Activated naive CD8-positive, alpha-beta T cell (primary cell): ENCODE data around the gene LRRC75A.

Source experiments
- H3K27ac Mint-ChIP-seq: one replicate; pipeline ENCODE4 v1.8.0; 2021; ENCODE audit warnings: mixed read lengths
- H3K27me3 Mint-ChIP-seq: one replicate; pipeline ENCODE4 v1.8.0; 2021; ENCODE audit warnings: mixed read lengths
- H3K36me3 Mint-ChIP-seq: one replicate; pipeline ENCODE4 v1.8.0; 2021; ENCODE audit warnings: mixed read lengths
- H3K4me1 Mint-ChIP-seq: one replicate; pipeline ENCODE4 v1.8.0; 2021; ENCODE audit warnings: low read depth, mixed read lengths
- H3K4me3 Mint-ChIP-seq: one replicate; pipeline ENCODE4 v1.8.0; 2021; ENCODE audit warnings: mild to moderate bottlenecking, mixed read lengths
- H3K9me3 Mint-ChIP-seq: one replicate; pipeline ENCODE4 v1.8.0; 2021; ENCODE audit warnings: low read depth, mixed read lengths

The LRRC75A gene

DNA sequence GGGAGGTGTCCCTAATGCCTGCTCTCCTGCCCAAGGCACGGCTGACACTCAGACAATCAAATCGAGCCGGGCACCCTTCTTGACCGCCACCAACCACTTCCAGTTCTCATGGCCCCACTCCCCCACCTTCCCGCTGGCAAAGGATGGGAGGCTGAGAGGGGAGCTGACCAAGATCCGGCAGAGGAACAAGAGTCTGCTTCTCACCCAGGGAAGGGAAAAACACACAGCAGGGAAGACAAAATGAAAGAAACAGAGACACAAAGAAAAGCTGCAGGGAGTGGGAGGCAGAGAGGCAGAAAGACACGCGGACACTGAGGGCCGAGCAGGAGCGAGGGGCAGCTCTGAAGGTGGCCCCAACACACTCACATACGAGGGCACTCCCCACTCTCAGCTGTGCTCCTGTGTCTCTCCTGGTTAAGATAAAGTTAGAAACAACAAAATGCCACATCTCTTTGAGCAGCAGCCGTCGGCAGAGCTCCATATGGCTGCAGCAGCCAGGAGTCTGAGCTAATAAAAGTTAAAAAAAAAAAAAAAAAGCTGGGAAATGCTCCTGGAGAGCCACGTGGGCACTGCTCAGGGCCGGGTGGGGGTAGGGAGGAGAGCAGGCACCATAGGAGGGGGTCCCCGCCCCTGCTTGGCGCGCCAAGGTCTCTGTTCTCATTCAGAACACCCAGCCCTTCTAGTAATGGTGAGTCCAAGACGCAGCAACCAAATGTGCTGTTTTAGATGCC, 7.4 kb downstream of the LRRC75A start:
- Mint-ChIP-seq H3K27me3 (no peaks in the 10 kb centered on the region), H3K36me3 (no peaks in the 10 kb centered on the region), H3K4me1 (no peaks in the 10 kb centered on the region), H3K4me3 (no peak overlapping the region), H3K27ac (no peak overlapping the region), H3K9me3 (no peaks in the 10 kb centered on the region)

DNA sequence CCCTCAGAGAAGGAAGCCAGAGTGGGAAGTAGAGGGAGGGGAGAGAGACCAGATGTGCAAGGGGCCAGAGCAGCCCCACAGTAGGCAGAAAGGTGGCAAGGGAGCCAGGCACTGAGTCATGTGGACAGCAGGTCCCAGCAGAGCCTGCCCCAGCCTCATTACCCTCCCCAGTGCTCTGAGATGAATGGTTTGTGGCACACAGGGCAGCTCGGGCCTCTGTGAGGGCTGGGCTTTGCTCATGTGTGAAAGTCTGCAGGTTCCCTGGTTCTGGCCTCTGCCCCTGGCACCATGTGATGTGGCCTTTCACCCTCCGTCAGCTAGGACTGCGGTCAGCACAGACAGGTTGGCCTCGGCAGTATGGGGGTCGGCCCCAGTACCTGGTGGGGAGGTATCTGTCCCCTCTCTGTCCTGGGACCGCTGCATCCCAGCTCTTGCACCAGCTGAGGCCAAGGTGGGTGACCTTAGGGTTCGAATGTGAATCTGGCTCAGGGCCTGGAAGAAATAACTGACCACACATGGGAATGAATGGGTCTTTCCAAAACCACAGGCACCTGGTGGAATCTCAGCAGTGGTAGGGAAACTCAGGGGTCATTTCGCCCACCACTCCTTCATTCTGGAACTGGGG, 8.9 kb downstream of the LRRC75A start:
- Mint-ChIP-seq H3K27ac (no peak overlapping the region), H3K4me1 (no peaks in the 10 kb centered on the region), H3K4me3 (no peak overlapping the region), H3K27me3 (no peaks in the 10 kb centered on the region), H3K36me3 (no peaks in the 10 kb centered on the region), H3K9me3 (no peaks in the 10 kb centered on the region)

DNA sequence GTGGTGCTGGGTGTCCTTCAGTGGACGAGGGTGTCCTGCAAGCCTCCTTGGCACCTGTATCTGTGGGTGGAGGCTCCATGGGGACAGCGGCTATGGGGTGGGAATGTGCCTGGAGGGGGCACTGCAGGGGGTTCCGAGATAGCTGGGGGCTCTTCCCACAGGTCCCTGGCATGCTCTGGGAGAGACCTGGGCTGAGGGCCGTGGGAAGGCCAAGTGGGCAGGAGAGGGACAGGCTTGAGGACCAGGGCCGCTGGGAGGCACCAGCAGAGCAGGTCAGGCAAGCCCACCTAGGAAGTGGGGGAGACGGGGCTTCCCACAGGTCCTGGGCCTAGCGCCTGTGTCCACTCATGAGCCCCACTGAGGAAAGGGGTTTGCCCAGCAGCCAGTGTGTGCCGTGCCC, 9.7 kb downstream of the LRRC75A start:
- H3K36me3 Mint-ChIP-seq = no peaks in the 10 kb centered on the region
- no peak overlapping the region for H3K27ac Mint-ChIP-seq
- no peak overlapping the region for H3K4me3 Mint-ChIP-seq
- no peaks in the 10 kb centered on the region for H3K9me3 Mint-ChIP-seq
- H3K27me3 Mint-ChIP-seq = no peaks in the 10 kb centered on the region
- H3K4me1 Mint-ChIP-seq = no peaks in the 10 kb centered on the region

DNA sequence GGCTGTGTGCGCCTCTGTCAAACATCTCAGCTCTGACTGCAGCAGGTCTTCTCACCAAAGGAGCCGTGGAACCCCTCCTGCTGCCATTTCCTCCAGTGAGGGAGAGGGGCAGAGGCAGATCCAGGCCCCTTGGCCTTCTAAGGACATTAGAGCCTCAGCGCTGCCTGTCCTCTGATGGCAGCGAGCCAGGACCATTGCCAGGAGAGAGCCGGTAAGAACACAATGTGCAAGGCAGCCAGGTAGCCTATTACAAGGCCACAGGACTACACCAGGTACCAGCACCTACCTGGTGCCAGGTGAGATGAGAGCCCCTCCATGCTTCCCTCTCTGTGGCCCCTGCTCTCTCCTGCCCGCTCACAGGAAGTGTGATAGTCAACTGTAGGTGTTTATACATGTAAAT, 11.0 kb downstream of the LRRC75A start:
- H3K27ac Mint-ChIP-seq = no peak overlapping the region

DNA sequence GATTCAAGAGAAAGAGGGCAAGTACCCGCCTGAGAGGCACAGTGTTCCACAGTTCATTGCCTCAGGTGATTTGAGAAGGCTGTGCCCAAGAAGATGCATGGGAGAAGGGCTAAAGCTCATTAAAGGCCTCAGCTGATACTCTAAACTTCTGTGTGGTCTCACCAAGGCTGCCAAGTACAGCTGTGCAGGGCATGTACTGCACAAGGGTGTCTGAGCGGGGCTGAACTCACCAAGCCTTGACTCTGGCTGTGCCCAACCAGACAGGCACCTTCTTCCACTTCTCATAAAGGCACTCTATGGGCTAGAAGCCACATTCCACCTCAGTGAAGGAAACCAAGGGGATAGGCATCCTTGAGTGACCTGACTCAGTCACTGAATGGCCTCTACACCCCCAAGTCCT, 12.7 kb downstream of the LRRC75A start:
- no peak overlapping the region for H3K27ac Mint-ChIP-seq
- no peak overlapping the region for H3K4me3 Mint-ChIP-seq
- no peaks in the 10 kb centered on the region for H3K4me1 Mint-ChIP-seq
- H3K9me3 Mint-ChIP-seq = no peaks in the 10 kb centered on the region
- no peaks in the 10 kb centered on the region for H3K36me3 Mint-ChIP-seq
- H3K27me3 Mint-ChIP-seq = no peaks in the 10 kb centered on the region

More for the DNA sequence above, 11.0 kb downstream of the LRRC75A start:
- no peaks in the 10 kb centered on the region for H3K36me3 Mint-ChIP-seq
- no peak overlapping the region for H3K4me3 Mint-ChIP-seq
- no peaks in the 10 kb centered on the region for H3K9me3 Mint-ChIP-seq
- H3K27me3 Mint-ChIP-seq = no peaks in the 10 kb centered on the region
- H3K4me1 Mint-ChIP-seq = no peaks in the 10 kb centered on the region

DNA sequence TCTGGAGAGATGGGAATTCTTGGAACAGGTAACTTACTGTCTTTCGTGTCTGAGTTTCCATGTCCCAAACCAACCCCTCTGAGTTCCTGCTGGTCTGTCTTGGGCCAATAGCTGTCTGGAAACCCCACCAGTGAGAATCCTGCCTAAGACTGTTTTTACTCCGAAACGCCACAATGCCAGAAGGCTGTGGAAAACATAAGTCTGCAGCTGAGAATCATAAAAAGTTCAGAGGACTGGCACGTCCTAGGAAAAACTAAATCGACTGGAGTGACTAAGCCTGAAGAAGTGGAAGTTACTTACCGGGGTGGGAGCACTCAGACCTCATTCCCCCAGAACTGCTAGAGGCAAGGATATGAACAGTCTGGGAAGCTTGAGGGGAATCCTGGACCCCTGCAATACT, 13.3 kb downstream of the LRRC75A start:
- Mint-ChIP-seq H3K27me3 (no peaks in the 10 kb centered on the region), H3K4me1 (no peaks in the 10 kb centered on the region), H3K27ac (no peak overlapping the region), H3K9me3 (no peaks in the 10 kb centered on the region), H3K4me3 (no peak overlapping the region), H3K36me3 (no peaks in the 10 kb centered on the region)

DNA sequence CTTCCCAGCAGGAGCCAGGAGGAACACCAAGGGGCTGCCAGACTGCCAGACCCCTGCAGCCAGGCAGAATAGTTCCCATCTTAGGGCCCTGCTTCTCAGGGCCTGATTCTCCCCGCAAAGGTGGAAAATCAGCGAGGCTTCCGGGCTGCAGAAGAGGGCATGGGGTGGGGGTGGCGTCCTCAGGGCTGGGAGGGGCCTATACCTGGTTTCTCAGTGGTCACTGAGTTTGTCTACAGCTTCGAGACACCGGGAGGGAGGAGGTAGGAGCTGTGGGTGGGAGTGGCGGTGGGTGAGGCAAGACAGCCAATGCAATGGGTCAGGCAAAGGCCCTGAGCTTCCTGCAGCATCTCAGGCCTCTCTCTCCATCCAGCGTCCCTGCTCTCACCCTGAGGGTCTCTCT, 14.3 kb downstream of the LRRC75A start:
- Mint-ChIP-seq H3K36me3 (no peaks in the 10 kb centered on the region), H3K27me3 (no peaks in the 10 kb centered on the region), H3K9me3 (no peaks in the 10 kb centered on the region), H3K27ac (no peak overlapping the region), H3K4me1 (no peaks in the 10 kb centered on the region), H3K4me3 (no peak overlapping the region)

DNA sequence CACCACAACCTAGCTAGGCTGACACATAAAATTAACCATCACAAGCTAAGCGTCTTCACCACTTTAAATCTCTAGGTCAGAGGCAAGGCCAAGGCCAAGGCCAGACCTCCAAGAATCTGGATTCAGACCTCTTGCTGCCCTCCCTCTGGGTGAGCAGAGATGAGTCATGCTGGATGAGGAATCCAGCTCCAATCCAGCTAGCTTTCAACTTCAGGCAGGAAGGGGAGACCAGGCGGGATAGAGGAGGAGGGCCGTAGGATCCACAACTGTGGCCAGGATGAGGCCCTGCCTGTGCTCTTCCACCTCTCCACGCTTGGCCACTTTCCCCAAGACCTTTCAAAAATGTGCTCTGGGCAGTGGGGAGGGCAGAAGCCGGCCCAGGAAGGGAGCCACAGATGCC, 14.7 kb downstream of the LRRC75A start:
- H3K9me3 Mint-ChIP-seq = no peaks in the 10 kb centered on the region
- H3K27ac Mint-ChIP-seq = no peak overlapping the region
- no peaks in the 10 kb centered on the region for H3K36me3 Mint-ChIP-seq
- no peak overlapping the region for H3K4me3 Mint-ChIP-seq
- no peaks in the 10 kb centered on the region for H3K4me1 Mint-ChIP-seq
- no peaks in the 10 kb centered on the region for H3K27me3 Mint-ChIP-seq

DNA sequence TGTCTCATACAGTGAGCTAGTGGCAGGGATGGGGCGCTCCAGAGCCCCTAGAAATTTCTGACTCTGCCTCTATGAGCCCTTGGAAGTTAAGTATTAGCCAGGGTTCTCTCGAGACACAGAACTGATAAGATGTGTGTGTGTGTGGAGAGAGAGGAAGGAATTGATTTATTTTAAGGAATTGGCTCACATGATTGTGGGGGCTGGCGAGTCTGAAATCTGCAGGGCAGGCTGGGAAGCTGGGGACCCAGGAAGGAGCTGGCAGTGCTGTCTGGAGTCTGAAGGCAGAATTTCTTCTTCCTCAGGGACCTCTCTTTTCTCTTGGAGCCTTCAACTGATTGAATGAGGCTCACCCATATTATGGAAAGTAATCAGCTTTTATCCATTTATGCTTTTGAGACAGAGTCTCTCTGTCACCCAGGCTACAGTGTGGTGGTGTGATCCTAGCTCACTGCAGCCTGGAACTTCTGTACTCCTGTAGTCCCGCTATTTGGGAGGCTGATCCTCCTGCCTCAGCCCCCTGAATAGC, 16.8 kb downstream of the LRRC75A start:
- Mint-ChIP-seq H3K9me3 (no peaks in the 10 kb centered on the region), H3K36me3 (no peaks in the 10 kb centered on the region), H3K27me3 (no peaks in the 10 kb centered on the region), H3K4me3 (no peak overlapping the region), H3K27ac (no peak overlapping the region), H3K4me1 (no peaks in the 10 kb centered on the region)

DNA sequence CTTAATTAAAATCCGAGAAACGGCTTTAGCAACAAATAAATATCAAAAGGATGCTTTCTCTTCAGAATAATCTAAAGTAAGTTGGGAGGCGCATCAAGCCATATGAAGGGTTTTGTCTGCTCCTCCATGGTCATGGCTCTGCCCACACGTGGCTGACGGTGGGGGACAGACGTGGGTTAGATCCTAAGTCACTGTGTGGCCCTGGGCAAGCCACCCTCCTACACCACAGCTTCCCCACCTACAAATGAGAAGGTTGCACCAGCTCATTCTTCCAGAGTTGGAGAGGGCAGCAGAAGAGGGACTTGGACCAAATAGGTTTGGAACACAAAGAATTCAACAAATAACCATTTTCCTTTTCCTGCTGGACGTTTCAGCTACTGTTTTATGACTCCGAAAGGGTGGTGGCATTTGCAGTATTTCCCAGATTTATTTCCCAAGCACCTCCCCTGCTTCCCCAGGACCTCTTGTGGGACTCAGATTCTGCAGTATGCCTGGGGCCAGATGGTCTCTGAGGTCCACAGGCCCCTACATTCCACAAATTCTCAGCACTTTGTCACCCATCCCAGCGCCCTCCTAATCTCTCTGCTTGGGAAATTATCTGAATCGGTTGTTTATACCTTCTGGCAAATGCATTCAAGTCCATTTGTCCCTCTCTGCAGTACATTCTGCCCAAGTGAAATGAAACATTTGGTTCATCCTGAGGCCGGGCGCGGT, 17.8 kb downstream of the LRRC75A start:
- H3K9me3 Mint-ChIP-seq = no peaks in the 10 kb centered on the region
- H3K36me3 Mint-ChIP-seq = no peaks in the 10 kb centered on the region
- no peaks in the 10 kb centered on the region for H3K4me1 Mint-ChIP-seq
- H3K27ac Mint-ChIP-seq = no peak overlapping the region
- no peak overlapping the region for H3K4me3 Mint-ChIP-seq
- H3K27me3 Mint-ChIP-seq = no peaks in the 10 kb centered on the region

DNA sequence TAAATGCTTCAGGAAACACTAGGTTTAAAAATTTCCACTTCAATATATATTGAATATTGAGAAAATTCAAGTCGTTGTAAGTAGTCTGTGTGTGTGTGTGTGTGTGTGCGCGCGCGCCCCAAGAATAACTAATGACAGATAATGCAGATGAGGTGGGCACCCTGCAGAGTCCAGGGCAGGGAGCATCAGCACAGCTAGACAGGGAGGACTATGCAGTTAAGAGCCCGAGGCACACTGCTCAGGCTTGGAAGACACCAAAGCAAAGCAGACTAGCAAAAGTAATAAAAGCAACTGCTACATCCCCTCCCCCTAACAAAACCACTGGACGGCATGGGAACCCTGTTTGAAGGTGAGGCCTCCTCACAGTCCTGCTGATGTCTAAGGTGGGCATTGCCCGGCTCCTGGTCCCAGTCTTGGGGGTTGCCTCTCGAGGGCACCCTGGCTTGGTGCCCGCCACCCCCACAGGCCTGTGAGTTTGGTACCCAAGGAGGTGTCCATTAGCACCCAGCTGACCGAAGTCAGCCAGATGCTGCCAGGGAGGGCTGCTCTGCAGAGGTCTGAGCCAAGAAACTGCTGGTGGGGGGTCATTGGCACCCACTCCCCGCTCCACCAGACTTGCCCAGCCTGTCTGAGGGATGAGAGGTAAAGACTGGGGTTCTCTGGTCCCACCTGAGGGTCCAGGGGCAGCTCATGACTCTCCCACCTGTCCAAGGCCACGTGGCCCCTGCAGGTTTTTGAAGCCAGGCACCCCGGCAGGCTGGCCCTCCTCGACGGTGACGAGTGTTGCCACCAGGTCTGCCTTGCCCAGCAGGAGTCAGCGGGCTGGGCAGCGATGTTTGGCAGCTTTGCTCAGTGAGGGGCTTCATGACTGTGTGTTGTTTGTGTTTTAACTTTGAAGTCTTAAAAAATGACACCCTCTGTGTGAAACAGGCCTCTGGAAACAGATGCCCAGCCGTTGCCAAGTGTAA, 18.7 kb downstream of the LRRC75A start:
- no peaks in the 10 kb centered on the region for H3K27me3 Mint-ChIP-seq
- H3K27ac Mint-ChIP-seq = no peak overlapping the region
- no peak overlapping the region for H3K4me3 Mint-ChIP-seq
- H3K9me3 Mint-ChIP-seq = no peaks in the 10 kb centered on the region
- H3K4me1 Mint-ChIP-seq = no peaks in the 10 kb centered on the region
- no peaks in the 10 kb centered on the region for H3K36me3 Mint-ChIP-seq

DNA sequence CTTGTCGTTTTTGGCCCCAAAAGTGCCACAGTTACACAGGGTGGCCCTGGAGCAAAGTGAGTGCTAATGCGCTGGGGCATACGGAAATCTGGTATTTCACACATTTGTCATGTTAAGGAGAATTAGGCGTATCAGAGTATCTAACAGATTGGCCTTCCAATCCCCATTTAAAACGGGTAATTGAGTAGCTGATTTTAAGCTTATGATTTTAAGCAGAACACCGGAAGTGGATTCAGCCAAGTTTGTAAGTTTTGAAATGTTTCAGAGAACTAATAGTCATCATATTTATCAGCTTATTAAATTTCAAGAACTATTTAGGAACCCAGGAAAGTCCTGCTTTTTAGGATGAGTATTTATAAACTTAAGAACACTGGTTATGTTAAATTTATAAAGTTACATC, 19.5 kb downstream of the LRRC75A start:
- no peak overlapping the region for H3K4me3 Mint-ChIP-seq
- H3K27me3 Mint-ChIP-seq = no peaks in the 10 kb centered on the region
- H3K27ac Mint-ChIP-seq = no peak overlapping the region
- no peaks in the 10 kb centered on the region for H3K9me3 Mint-ChIP-seq
- H3K36me3 Mint-ChIP-seq = no peaks in the 10 kb centered on the region
- H3K4me1 Mint-ChIP-seq = no peaks in the 10 kb centered on the region

DNA sequence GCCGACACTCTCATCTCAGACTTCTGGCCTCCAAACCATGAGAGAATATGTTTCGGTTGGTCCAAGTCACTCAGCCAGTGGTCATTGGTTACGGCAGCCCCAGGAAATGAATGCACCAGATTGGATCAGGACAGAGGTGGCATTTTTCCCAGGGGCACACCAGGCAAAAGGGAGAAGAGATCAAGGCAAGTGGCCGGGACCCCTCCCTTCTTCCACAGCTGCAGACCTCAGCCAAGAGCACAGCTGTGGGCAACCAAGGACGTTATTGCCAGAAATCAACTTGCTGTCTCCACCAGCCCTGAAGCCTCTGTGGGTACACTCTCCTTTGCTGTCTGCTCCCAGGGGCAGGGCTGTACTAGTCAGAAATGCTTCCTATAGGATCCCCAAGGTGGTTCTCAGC, 20.7 kb downstream of the LRRC75A start:
- Mint-ChIP-seq H3K27ac (no peak overlapping the region), H3K4me1 (no peaks in the 10 kb centered on the region), H3K4me3 (no peak overlapping the region), H3K36me3 (no peaks in the 10 kb centered on the region), H3K27me3 (no peaks in the 10 kb centered on the region), H3K9me3 (no peaks in the 10 kb centered on the region)

DNA sequence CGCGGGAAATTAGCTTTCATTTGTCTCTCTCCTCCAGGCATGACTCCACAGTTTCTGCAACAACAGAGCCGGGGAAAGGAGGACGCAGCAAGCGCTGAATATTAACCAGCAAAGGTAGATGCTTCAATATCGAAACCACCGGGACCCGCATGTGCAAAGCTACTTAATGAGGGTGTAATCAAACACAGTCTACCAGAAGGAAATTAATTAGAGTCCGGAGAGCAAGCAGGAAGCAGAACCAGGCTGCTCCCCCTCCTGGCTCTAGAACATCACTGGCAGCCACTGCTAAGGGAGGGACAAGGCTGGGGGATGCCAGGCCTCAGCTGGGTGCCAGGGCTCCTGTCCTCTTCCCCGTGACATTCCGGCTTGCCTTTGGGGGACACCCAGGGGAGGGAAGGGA, 21.7 kb downstream of the LRRC75A start:
- H3K4me1 Mint-ChIP-seq = no peaks in the 10 kb centered on the region

More for the DNA sequence above, 21.7 kb downstream of the LRRC75A start:
- Mint-ChIP-seq H3K4me3 (no peak overlapping the region), H3K36me3 (no peaks in the 10 kb centered on the region), H3K27me3 (no peaks in the 10 kb centered on the region), H3K27ac (no peak overlapping the region), H3K9me3 (no peaks in the 10 kb centered on the region)
